ENCODE measurements around the gene RAC3. TPM values are rescaled to one million over a fixed set of nuclear protein-coding genes. Genes with fewer than 3 reads are reported as not detected.

RAC3 gene
- total RNA-seq, 1 experiment from 2014 or later = 24.8 TPM

DNA sequence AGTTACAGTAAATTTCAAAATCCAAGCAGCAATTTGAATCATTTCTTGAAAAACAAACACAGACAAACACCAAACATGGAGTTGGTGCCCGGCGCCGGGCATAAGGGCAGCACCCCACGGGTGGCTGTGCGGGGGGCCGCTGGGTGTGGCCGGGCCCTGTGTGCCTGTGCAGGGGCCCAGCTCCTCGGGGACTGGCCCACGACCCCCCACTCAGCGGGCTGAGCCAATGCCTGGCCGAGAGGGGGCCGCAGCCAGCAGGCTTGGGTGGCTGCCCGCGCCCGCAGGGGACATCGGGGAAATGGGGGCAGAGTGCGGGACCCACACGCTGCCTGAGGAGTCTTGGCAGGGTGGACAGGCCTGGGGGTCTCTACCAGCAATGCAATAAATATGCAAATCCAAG, 47.0 kb downstream of the RAC3 start:
- H3K36me3 ChIP-seq (ENCODE audit: insufficient read depth, low read length, poor library complexity, severe bottlenecking) = peaks cover 62% of the 10 kb centered on the region
- intact Hi-C loops (cut with micrococcal nuclease; ENCODE audit: unreplicated experiment) = no loop called here
- BruUV-seq (replicated peaks) = TSS peak; percentile 35
- ChIA-PET POLR2A (ENCODE audit: low non-redundant PET) (no interaction called here), CTCF (no interaction called here)
- no peak for DNase-seq (ENCODE audit: low spot score)
- H3K4me3 ChIP-seq (ENCODE audit: low read depth, low read length, poor library complexity, severe bottlenecking) = no peak overlapping the region
- no peak for TF ChIP-seq EZH2 (IDR thresholded peaks at IDR 0.05; ENCODE audit: borderline replicate concordance, low read depth, low read length, poor library complexity, severe bottlenecking)
- TF ChIP-seq, protein P1, sequence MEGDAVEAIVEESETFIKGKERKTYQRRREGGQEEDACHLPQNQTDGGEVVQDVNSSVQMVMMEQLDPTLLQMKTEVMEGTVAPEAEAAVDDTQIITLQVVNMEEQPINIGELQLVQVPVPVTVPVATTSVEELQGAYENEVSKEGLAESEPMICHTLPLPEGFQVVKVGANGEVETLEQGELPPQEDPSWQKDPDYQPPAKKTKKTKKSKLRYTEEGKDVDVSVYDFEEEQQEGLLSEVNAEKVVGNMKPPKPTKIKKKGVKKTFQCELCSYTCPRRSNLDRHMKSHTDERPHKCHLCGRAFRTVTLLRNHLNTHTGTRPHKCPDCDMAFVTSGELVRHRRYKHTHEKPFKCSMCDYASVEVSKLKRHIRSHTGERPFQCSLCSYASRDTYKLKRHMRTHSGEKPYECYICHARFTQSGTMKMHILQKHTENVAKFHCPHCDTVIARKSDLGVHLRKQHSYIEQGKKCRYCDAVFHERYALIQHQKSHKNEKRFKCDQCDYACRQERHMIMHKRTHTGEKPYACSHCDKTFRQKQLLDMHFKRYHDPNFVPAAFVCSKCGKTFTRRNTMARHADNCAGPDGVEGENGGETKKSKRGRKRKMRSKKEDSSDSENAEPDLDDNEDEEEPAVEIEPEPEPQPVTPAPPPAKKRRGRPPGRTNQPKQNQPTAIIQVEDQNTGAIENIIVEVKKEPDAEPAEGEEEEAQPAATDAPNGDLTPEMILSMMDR (conservative IDR thresholded peaks at IDR 0.05; ENCODE audit: low read depth, low read length) = no peak
- H3K4me1 ChIP-seq (ENCODE audit: insufficient read depth, low read length, poor library complexity, severe bottlenecking) = no peaks in the 10 kb centered on the region
- H3K27ac ChIP-seq (ENCODE audit: low read depth, low read length, poor library complexity, severe bottlenecking) = peak overlapping the region; percentile 2
- H3K9me3 ChIP-seq (ENCODE audit: low read depth, low read length, poor library complexity, severe bottlenecking) = no peaks in the 10 kb centered on the region
- H3K27me3 ChIP-seq (replicated peaks; ENCODE audit: insufficient read depth, low read depth, low read length, poor library complexity) = no peaks in the 10 kb centered on the region

DNA sequence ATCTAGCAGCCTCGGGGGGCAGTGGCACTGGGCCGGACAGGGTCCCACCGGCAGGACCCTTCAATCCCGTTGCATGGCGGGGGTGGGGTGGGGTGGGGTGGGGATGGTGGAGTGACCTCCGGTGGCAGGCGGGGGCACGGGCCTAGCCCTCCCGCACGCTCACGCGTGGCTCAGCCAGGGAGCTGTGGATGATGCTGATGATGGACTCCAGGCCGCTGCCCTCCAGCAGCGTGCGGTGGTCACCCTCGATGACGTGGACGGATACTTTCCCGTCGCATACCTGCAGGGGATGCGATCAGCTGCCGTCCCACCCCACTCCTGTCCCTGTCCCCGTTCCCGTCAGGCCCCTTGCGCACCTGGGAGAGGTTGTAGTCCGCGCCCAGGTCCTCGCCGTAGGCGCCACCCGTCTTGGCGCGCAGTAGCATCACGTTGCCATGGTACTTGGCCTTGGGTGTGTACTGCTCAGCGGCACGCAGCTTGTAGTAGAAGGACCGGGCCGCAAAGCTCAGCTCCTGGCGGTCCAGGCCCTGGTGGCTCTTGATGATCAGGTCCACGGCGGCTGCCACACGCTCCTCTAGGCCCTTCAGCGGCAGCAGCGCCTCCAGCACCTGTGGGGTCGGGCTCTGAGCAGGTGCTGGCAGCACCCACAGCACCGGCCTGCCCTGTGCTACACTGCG, 47.7 kb downstream of the RAC3 start:
- Histone ChIP-seq H3K27ac (ENCODE audit: low read depth, low read length, poor library complexity, severe bottlenecking) (no peak overlapping the region), H3K27me3 (replicated peaks; ENCODE audit: insufficient read depth, low read depth, low read length, poor library complexity) (no peaks in the 10 kb centered on the region), H3K4me1 (ENCODE audit: insufficient read depth, low read length, poor library complexity, severe bottlenecking) (no peaks in the 10 kb centered on the region), H3K9me3 (ENCODE audit: low read depth, low read length, poor library complexity, severe bottlenecking) (no peaks in the 10 kb centered on the region), H3K36me3 (ENCODE audit: insufficient read depth, low read length, poor library complexity, severe bottlenecking) (peaks cover 69% of the 10 kb centered on the region), H3K4me3 (ENCODE audit: low read depth, low read length, poor library complexity, severe bottlenecking) (no peak overlapping the region)
- POLR2A ChIA-PET (ENCODE audit: low non-redundant PET) = interaction anchor here (0.6 kb wide), 1 partner anchor 56 kb away, joined by 23 read pairs; the partner anchor contains the start of genes CENPX and LRRC45
- CTCF ChIA-PET = no interaction called here
- TF ChIP-seq EZH2 (IDR thresholded peaks at IDR 0.05; ENCODE audit: borderline replicate concordance, low read depth, low read length, poor library complexity, severe bottlenecking) = no peak
- TF ChIP-seq, protein P1 (conservative IDR thresholded peaks at IDR 0.05; ENCODE audit: low read depth, low read length) = no peak
- DNase-seq (ENCODE audit: low spot score) = no peak
- intact Hi-C loops (cut with micrococcal nuclease; ENCODE audit: unreplicated experiment) = no loop called here
- no TSS peak for BruUV-seq (replicated peaks)

DNA sequence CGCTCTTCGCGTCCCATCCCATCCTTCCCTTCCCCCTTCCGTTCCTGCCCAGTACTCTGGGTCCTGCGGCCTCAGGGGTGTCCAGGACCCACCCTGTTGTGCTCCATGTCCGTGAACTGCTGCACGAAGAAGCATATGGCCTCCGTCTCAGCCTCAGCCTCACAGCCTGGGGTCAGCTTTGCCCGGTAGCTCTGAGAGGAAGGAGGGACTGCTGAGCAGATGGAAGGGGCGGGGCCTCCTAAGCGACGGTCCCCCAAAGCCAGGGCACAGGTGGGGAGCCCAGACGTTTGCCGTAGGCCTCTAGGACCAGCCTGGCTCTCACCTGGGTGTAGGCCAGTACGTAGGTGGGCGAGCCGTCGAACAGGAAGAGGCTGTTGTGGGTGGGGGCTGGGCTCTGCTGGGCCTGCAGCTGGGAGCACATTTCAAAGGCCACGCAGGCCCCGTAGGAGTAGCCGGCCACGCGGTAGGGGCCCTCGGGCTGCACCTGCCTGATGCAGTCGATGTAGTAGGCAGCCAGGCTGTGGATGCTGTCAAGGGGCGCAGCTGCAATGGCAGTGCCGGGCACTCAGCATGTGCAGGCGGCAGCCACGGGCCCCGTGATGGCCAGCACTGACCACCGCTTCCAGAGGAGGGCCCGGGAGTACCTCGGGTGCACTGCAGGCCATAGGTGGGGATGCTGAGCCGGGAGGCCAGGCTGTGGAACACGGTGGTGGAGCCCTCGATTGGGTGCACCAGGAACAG, 48.7 kb downstream of the RAC3 start:
- no TSS peak for BruUV-seq (replicated peaks)
- no peak for DNase-seq (ENCODE audit: low spot score)
- intact Hi-C loops (cut with micrococcal nuclease; ENCODE audit: unreplicated experiment) = no loop called here
- Histone ChIP-seq H3K27ac (ENCODE audit: low read depth, low read length, poor library complexity, severe bottlenecking) (no peak overlapping the region), H3K4me1 (ENCODE audit: insufficient read depth, low read length, poor library complexity, severe bottlenecking) (no peaks in the 10 kb centered on the region), H3K9me3 (ENCODE audit: low read depth, low read length, poor library complexity, severe bottlenecking) (no peaks in the 10 kb centered on the region), H3K4me3 (ENCODE audit: low read depth, low read length, poor library complexity, severe bottlenecking) (no peak overlapping the region), H3K36me3 (ENCODE audit: insufficient read depth, low read length, poor library complexity, severe bottlenecking) (peaks cover 80% of the 10 kb centered on the region), H3K27me3 (replicated peaks; ENCODE audit: insufficient read depth, low read depth, low read length, poor library complexity) (no peaks in the 10 kb centered on the region)
- no peak for TF ChIP-seq EZH2 (IDR thresholded peaks at IDR 0.05; ENCODE audit: borderline replicate concordance, low read depth, low read length, poor library complexity, severe bottlenecking)
- TF ChIP-seq, protein P1 (conservative IDR thresholded peaks at IDR 0.05; ENCODE audit: low read depth, low read length) = no peak
- CTCF ChIA-PET = no interaction called here
- POLR2A ChIA-PET (ENCODE audit: low non-redundant PET) = interaction anchor here (0.6 kb wide), 1 partner anchor 57 kb away, joined by 23 read pairs; the partner anchor contains the start of genes CENPX and LRRC45
